GM18508 (cell line): ENCODE results near the gene PLAAT2.
"Not testable (repeated sequence)": the region's sequence is repeated elsewhere in the genome, so short reads cannot be mapped to it uniquely, and the experiment has no call there.

ENCODE experiments used
- ATAC-seq: cut with Tn5 transposase; IDR thresholded peaks from one replicate; pipeline ENCODE4 v1.9.1; 2021; ENCODE audit warnings: moderate number of reproducible peaks; ENCODE audit not compliant: insufficient read depth, unreplicated experiment

The PLAAT2 gene

GRCh38 chr11:63551091-63551888 lies 11.9 kb downstream of the PLAAT2 start:
- no peak for ATAC-seq

GRCh38 chr11:63550156-63550700 lies 13.0 kb downstream of the PLAAT2 start:
- not testable (repeated sequence) for ATAC-seq

DNA sequence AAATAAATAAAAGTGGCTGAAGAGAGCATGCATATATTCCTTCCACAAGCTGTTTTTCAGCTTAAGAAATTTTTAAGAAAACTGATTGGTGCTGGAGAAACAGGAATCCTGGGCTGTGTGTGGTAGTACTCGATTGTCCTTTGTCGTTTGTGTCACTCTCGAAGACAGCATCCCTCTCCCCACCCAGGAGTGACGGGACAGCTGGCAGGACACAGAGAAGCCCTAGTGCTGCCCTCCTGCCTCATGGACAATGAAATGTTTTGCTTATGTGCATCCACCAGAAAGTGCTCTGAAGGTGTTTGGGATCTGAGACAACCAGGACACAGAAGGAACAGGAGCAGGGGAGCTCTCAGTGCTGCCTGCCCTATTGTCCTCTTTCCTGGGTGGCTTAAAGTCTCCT lies 13.8 kb downstream of the PLAAT2 start:
- ATAC-seq: no peak

GRCh38 chr11:63548178-63548577 lies 15.0 kb downstream of the PLAAT2 start:
- ATAC-seq: no peak

DNA sequence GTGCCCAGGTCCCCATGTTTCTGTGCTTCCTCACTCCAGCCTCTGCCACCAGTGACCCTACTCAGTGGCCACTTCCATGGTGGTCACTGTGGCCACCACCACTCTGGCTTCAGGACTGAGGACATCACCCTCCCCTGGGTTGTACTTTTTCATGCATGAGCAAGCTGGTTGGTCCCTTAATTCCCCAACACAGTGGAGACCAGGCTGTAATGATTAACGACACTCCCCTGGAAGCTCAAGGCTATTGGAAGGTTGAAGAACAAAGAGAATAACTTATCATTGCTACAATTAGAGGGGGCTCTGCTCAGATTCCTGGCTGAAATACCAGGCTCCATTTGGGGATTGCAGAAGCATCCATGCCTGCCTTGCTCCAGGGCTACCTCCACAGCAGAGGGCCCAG lies 16.1 kb downstream of the PLAAT2 start:
- no peak for ATAC-seq

- ATAC-seq: no peak
Observed at GRCh38 chr11:63543711-63544110, 19.5 kb downstream of the PLAAT2 start.

- not testable (repeated sequence) for ATAC-seq
Observed at GRCh38 chr11:63542506-63542905, 20.7 kb downstream of the PLAAT2 start.

- ATAC-seq: no peak
Observed at GRCh38 chr11:63537293-63538101, 25.7 kb downstream of the PLAAT2 start.

DNA sequence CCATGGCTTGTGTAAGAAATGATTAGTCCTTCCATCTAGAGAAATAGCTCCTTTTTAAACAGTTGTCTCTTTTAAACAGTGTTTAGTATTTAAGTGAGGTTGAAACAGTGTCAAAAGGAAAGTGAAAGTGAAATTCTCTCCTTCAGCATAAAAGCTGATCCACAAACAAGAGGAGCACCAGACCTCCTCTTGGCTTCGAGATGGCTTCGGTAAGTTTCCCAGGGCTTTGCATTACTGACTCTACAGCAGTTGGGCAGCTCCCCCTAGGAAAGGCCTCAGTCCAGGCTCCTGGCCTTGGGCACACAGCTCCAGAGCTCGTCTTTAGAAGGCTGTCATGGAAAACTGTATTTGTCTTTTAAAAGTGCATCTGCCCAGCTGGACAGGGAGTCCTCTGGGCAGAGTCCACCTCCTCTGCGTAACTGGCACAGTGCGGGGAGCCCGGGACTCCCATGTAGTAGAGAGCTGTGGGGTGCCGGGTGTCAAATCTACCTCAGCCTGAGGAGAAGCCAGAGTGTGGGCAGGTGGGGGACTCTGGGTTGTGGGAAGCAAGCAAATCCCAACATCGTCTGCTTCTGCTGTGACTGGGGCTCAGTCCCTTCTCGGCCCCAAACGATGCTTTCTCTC lies 26.4 kb downstream of the PLAAT2 start, which contains the start of gene PLAAT4:
TSS of gene PLAAT4 (plus strand) at position 140 of the 624 bp plus-strand sequence. CDS start at position 201, 61 bp downstream.
- ATAC-seq: no peak

DNA sequence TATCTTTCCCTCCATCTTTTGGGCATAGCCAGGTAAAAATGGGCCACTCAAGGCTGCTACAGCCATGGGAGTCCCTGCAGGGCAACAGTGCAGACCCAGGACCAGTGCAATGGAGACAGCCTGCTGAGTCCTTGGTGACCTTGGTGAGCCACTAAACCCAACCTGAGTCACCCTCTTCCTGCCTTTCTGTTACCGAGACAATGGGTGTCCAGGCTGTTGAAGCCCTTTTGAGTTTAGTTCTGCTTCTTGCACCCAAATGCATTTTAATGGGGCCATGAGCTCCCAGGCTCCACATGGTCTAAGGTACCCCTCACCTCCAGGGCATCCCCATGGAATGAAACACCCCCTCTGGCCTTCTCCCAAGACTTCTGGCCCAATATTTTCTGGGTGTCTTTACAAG lies 27.4 kb downstream of the PLAAT2 start:
- ATAC-seq: no peak

GRCh38 chr11:63534895-63535461 lies 28.2 kb downstream of the PLAAT2 start:
- ATAC-seq: no peak

- no peak for ATAC-seq
Observed at GRCh38 chr11:63534076-63534475, 29.1 kb downstream of the PLAAT2 start.

DNA sequence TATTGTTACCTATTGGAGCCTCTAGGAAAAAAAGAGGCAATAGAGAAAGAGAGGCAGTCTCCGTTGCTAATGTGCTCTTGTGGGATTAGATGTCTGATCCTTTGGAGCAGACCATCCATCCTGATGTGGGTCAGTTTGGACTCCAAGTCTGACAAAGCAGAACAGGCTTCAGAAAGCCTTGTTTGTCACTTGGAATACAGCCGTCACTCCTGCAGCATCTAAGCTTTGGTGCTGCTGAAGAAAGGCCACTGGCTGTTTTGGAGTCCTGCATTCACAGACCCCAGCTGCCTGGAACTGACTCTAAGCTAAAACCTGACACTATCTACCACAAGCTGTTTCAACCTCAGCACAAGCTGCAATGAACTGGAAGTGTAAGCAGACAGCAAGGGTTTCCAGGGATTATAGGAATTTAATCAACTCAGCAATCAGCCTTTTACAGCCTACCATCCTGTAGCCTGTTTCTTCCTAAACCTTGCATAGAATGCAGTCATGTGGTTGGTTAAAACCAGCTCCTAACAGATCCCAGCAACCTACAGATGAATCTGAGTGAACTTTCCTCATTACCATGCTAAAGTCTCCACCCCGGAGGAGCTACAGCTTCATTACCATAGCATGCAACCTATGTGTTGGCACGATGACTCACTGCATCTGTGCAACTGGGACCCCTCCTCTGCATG lies 30.2 kb downstream of the PLAAT2 start:
- ATAC-seq: no peak

GRCh38 chr11:63532117-63532516 lies 31.1 kb downstream of the PLAAT2 start:
- no peak for ATAC-seq

DNA sequence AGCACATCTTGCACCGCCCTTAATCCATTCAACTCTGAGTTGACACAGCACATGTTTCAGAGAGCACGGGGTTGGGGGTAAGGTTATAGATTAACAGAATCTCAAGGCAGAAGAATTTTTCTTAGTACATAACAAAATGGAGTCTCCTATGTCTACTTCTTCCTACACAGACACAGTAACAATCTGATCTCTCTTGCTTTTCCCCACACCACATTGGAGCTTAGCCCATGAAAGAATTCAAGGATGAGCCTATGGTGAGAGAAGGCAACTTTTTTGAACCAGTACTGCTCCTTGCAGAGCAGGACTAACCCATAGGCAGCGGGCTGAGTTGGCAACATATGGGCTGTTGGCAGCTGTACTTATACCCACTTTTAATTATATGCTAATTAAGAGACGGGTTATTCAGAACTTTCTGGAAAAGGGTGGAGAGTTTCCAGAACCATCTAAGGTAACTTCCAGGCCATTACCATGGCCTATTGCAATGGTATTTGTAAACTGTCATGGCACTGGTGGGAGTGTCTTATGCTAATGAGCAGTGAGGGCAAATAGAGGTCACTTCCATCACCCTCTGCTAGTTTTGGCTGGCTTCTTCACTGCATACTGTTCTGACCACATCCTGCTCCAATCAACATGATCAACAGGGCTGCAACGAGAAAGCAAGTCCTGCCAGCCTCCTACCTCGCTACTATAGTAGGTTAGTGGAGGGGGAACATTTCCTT lies 31.9 kb downstream of the PLAAT2 start:
- peak; percentile 76 for ATAC-seq

GRCh38 chr11:63530021-63530420 lies 33.2 kb downstream of the PLAAT2 start:
- no peak for ATAC-seq

- ATAC-seq: not testable (repeated sequence)
Observed at GRCh38 chr11:63529373-63529772, 33.8 kb downstream of the PLAAT2 start.

DNA sequence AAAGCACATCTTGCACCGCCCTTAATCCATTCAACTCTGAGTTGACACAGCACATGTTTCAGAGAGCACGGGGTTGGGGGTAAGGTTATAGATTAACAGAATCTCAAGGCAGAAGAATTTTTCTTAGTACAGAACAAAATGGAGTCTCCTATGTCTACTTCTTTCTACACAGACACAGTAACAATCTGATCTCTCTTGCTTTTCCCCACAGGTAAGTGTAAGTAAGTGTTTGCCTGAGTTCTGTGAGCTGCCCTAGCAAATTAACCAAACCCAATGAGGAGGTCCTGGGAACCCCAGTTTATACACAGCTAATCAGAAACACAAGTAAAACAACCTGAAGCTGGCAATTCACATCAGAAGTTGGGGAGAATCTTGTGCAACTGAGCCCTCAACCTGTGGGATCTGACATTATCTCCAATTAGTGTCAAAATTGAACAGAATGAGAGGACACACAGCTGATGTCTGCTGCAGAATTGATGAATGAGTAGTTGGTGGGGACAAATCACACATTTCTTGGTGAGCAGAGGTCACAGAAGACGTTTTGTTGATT lies 34.4 kb downstream of the PLAAT2 start:
- ATAC-seq: not testable (repeated sequence)

GRCh38 chr11:63528156-63528555 lies 35.0 kb downstream of the PLAAT2 start:
- ATAC-seq: not testable (repeated sequence)
